HG02981 (cell line): ENCODE data around the gene MET.
"Not testable (repeated sequence)": the region's sequence is repeated elsewhere in the genome, so short reads cannot be mapped to it uniquely, and the experiment has no call there.

Experiments
- ATAC-seq: cut with Tn5 transposase; IDR thresholded peaks from one replicate; pipeline ENCODE4 v1.9.1; 2021; ENCODE audit warnings: mild to moderate bottlenecking, moderate library complexity; ENCODE audit not compliant: unreplicated experiment

The MET gene

GRCh38 chr7:116805100-116805544 is 133.1 kb downstream of the MET start:
- no peak for ATAC-seq

DNA sequence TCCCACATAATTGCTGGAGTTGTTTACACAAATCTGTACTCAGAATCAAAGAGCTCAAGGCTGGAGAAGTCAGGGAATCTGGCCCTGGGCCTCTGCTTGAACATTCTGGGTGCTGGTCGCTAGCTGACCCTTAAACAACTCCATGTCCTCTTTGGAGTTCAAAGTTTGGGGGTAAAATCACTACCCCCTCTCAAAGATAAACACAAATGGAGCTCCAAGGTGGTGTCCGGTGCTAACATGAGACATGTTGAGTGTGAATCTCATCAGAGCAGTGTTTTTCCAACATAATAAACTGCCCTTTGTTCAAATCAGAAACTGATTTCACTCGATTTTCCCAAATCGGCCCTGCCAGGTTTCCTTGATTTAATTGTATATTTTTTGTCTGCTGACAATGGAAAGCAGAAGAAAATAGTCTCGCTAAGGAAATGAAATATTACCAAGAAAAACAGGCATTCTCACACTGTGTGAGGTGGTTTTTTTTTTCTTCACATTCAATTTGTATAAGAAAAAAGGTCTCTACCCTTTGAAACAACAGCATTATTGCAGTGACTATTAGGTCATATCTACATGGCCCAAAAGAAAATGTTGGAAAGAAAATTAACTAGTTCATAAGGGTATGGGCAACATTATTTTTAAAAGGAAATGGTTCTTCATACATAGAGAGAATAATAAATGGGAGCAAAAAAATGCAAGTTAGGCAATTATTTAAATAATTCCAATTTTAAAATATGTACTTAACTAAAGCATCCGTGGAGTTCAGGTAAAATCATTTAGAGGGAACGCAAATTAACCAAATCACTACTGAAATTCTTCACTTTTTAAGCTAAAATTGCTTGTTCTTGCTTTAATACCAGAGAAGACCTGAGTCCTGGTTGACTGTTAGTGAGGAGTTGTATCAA is 134.3 kb downstream of the MET start:
- ATAC-seq = no peak

DNA sequence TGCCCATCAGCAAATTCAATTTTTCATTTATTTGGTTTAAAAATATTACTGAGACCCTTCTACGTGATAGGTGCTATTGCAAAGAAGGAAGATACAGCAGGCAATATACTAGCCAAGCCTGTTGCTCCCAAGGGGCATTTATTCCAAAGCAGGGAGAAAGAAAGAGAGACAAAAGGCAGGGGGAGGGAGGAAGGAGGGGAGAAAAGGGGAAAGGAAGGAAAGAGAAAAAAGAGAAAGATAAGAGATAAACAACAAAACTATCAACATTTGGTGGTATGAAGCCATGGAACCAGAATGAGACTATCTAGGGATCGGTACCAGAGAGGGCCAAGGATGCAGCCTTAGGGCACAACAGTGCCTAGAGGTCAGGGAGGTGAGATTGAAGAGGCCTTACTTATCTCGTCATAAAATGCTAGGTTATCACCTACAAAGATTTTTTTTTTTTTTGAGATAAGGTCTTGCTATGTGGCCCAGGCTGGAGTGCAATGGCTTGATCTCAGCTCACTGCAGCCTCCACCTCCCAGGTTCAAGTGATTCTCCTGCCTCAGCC is 135.1 kb downstream of the MET start:
- no peak for ATAC-seq

GRCh38 chr7:116809636-116810266 is 137.8 kb downstream of the MET start:
- peak; percentile 69 for ATAC-seq

GRCh38 chr7:116810267-116811116 is 138.5 kb downstream of the MET start:
- ATAC-seq = no peak

DNA sequence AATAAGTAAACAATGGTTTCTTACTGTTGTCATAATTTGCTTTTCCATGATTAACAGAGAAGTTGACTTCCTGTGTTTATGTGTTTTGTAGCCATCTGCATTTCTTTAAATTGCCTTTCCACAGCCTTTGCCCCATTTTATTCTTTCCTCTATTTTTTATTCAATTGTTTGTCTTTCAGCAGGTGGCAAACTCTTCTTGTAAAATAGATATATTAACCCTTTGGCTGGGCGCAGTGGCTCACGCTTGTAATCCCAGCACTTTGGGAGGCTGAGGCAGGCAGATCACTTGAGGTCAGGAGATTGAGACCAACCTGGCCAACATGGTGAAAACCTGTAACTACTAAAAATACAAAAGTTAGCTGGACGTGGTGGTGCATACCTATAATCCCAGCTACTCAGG is 139.8 kb downstream of the MET start:
- no peak for ATAC-seq

GRCh38 chr7:116812860-116813259 is 140.9 kb downstream of the MET start:
- ATAC-seq = no peak

GRCh38 chr7:116813371-116813770 is 141.4 kb downstream of the MET start:
- not testable (repeated sequence) for ATAC-seq

DNA sequence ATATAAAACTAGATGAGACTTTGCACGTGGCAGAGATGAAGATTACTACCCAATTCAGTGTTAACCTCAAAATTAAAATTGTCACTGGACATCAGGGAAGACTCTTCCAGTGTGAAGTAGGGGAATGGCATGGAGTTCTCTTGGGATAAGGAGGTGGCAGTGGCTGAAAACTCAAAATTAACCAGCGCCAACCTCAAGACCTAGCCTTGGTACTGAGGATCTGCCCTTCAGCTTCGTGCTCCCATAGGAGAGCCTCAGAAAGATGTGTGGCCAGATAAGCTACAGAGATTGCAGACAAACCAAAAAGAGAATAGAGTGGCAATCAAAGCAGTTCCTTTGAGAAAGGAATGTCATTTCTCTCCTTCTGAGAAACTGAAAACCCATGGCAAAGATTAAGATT is 143.0 kb downstream of the MET start:
- no peak for ATAC-seq

GRCh38 chr7:116820149-116820548 is 148.2 kb downstream of the MET start:
- ATAC-seq = no peak

DNA sequence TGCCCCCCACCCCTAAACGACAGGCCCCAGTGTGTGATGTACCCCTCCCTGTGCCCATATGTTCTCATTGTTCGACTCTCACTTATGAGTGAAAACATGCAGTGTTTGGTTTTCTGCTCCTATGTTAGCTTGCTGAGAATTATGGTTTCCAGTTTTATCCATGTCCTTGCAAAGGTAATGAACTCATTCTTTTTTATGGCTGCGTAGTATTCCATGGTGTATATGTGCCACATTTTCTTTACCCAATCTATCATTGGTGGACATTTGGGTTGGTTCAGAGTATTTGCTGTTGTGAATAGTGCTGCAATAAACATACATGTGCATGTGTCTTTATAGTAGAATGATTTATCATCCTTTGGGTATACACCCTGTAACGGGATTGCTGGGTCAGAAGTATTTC is 149.7 kb downstream of the MET start:
- ATAC-seq = not testable (repeated sequence)

- no peak for ATAC-seq
Measured at GRCh38 chr7:116824449-116824848, 152.5 kb downstream of the MET start.

- ATAC-seq = no peak
Measured at GRCh38 chr7:116828281-116828680, 156.3 kb downstream of the MET start.

GRCh38 chr7:116829041-116829440 is 157.0 kb downstream of the MET start:
- no peak for ATAC-seq

- ATAC-seq = no peak
Measured at GRCh38 chr7:116829493-116829892, 157.5 kb downstream of the MET start.

- no peak for ATAC-seq
Measured at GRCh38 chr7:116832692-116833091, 160.7 kb downstream of the MET start.

DNA sequence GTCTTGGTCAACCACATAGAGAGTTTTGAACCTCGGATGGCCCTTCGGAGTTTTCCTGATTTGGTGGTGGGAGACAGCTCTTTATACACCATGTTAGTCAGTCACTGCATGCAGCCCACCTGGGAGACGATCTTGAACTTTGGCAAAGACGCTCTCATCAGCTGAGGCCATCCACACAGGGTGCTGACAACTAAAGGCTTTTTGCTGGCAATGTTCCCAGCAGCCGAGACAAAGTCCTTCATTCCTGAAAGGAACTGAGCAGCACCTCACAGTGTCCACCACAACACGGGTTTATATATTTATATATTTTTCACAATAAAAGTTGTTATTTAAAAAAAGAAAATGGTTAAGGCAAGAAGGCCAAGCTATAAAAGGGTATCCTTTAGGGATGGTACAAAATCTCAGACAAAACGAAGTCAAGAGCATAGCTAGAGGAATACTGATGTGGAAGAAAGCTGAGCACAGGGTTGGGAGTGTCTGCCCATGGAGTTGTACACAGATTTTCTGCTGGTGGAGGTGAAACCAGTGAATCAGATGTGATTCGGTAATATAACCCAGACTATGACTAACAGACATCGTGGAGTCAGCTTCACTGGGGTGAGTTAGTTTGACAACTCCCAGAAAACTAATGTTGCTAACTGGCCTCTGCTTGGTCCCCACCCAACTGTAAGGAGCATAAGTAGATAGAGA is 163.0 kb downstream of the MET start:
- ATAC-seq = no peak

DNA sequence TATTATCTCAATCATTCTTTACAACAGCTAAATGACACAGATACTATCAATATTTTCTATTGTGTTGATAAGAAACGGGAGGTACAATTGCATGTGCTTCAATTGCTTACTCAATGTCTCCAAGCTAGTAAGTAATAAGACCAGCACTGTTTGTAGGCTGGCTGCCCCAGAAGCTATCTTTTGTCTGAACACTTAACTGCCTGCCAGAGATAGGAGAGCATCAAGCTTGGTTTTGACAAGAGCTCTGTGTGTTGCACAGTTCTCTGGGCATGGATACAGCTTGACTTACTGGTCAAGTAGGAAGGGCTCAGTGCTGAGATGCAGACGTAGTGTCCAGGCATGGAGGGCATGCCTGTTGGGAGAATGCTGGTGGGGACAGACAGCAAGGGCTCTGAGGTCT is 164.1 kb downstream of the MET start:
- no peak for ATAC-seq

DNA sequence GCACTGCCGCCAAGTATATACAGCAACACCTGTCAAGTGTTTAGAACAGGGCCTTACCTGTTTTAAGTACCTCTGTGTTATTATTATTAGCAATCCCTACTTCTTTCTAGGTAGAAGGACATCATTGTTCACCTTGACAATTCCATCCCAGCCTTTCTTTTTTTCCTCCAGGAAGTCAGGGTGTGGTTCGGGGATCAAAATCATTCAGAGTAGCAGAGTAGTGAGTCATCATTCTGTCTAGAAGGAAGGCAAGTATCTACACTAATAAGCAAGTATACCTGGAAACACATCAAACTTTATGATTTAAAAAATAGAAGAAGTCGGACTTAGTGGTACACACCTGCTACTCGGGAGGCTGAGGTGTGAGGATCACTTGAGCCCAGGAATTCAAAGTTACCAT is 164.9 kb downstream of the MET start:
- ATAC-seq = no peak

- ATAC-seq = no peak
Measured at GRCh38 chr7:116837586-116837985, 165.6 kb downstream of the MET start.
